ENCODE results near the gene LONRF2. TPM values are rescaled to one million over a fixed set of nuclear protein-coding genes. Genes with fewer than 3 reads are reported as not detected.

LONRF2 gene
- total RNA-seq: 20.6 TPM

DNA sequence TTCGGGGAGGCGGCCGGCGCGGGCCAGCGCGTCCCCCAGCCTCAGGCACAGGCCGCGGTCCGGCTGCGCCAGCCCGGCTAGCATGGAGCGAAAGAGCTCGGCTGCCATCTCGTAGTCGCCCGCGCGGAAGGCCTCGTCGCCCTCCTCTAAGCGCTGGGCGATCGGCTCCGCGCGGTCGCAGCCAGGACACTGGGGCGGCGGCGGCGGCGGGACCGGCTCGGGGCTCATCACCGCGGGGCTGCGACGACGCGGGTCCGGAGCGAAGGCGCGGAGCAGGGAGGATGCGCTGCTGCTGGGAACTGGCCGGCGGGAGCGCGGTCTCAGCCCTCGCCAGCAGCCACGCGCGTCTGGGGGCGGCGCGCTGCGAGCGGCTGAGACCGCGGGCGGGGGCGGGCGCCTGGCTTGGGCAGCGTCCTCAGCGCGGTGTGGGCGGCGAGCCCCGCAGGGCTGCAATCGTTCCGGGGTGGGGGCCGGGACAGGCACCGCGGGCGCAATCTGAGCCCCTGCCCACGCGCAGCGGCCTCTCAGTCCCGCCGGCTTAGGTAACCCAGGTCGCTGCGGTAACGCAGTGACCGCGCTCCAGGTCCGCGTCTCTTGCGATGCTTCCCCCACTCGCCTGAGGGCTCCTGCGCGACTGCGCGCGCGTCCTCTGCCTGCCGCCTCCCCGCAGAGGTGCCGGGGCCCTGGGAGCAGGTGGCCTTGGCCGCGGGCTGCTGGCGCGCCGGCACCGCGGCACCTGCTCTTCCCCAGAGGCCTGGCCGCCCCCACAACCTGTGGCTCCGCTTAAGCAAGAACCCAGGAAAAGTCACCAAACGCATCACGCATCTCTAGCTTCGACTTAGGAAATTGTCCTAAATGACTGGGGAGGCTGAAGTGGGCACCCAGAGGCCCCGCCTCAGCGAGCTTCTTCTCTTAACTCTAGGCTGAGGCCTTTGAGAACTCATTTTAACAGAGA lies at the start of gene LONRF2:
Gene LONRF2, minus strand, starts transcription at position 636 of the 955 bp plus-strand sequence. Its CDS starts 408 bp downstream, at position 228.

Other genes with a start within 250 kb of the LONRF2 start
- 29.7 TPM for gene AFF3, start 179.9 kb downstream of the LONRF2 start, total RNA-seq
- gene CHST10, start 95.2 kb upstream of the LONRF2 start, total RNA-seq: 27.2 TPM
- gene NMS, start 148.0 kb upstream of the LONRF2 start, total RNA-seq: not detected
- gene PDCL3, start 240.5 kb upstream of the LONRF2 start, total RNA-seq: 12.0 TPM

Measured in camera-type eye (tissue), 1 donor.